ENCODE measurements around the gene MESD.

Gene MESD

GRCh38 chr15:80996247-80996646, 6.6 kb upstream of the MESD start:
- Histone ChIP-seq H3K9me3 (ENCODE audit: control insufficient read depth in 5 of 5, low read length in 5 of 5) (peaks cover 0 to 5% (median 3%) of the 10 kb centered on the region in 5 donors), H3K4me3 (ENCODE audit: low read depth in 1 of 5, low read length in 5 of 5) (no peak overlapping the region), H3K4me1 (ENCODE audit: control insufficient read depth in 5 of 5, insufficient read depth in 5 of 5, low read length in 5 of 5) (peaks cover under 1 to 29% (median 24%) of the 10 kb centered on the region in 5 donors), H3K27ac (ENCODE audit: low read depth, low read length) (no peak overlapping the region), H3K36me3 (ENCODE audit: control insufficient read depth in 5 of 5, insufficient read depth in 5 of 5, low read length in 5 of 5) (no peaks in the 10 kb centered on the region), H3K27me3 (ENCODE audit: control insufficient read depth in 5 of 5, insufficient read depth in 4 of 5, low read length in 5 of 5) (no peaks in the 10 kb centered on the region), H3K9ac (ENCODE audit: low read length in 5 of 5) (no peak overlapping the region)

- peaks cover 5 to 45% (median 43%) of the 10 kb centered on the region in 5 donors for H3K4me1 ChIP-seq (ENCODE audit: control insufficient read depth in 5 of 5, insufficient read depth in 5 of 5, low read length in 5 of 5)
- H3K36me3 ChIP-seq (ENCODE audit: control insufficient read depth in 5 of 5, insufficient read depth in 5 of 5, low read length in 5 of 5): no peaks in the 10 kb centered on the region
- peaks cover 0 to 5% (median 3%) of the 10 kb centered on the region in 5 donors for H3K9me3 ChIP-seq (ENCODE audit: control insufficient read depth in 5 of 5, low read length in 5 of 5)
- no peak overlapping the region for H3K4me3 ChIP-seq (ENCODE audit: low read depth in 1 of 5, low read length in 5 of 5)
- H3K9ac ChIP-seq (ENCODE audit: low read length in 5 of 5): no peak overlapping the region
- H3K27ac ChIP-seq (ENCODE audit: low read depth, low read length): no peak overlapping the region
- H3K27me3 ChIP-seq (ENCODE audit: control insufficient read depth in 5 of 5, insufficient read depth in 4 of 5, low read length in 5 of 5): no peaks in the 10 kb centered on the region
Measured at GRCh38 chr15:80992441-80992840, 2.8 kb upstream of the MESD start.

GRCh38 chr15:80992006-80992405, 2.4 kb upstream of the MESD start:
- Histone ChIP-seq H3K36me3 (ENCODE audit: control insufficient read depth in 5 of 5, insufficient read depth in 5 of 5, low read length in 5 of 5) (no peaks in the 10 kb centered on the region), H3K9me3 (ENCODE audit: control insufficient read depth in 5 of 5, low read length in 5 of 5) (peaks cover 0 to 5% (median 3%) of the 10 kb centered on the region in 5 donors)

GRCh38 chr15:80991421-80991820, 1.8 kb upstream of the MESD start:
- H3K4me1 ChIP-seq (ENCODE audit: control insufficient read depth in 5 of 5, insufficient read depth in 5 of 5, low read length in 5 of 5): peaks cover 5 to 47% (median 46%) of the 10 kb centered on the region in 5 donors
- H3K9me3 ChIP-seq (ENCODE audit: control insufficient read depth in 5 of 5, low read length in 5 of 5): peaks cover 0 to 3% (median 2%) of the 10 kb centered on the region in 5 donors
- H3K27me3 ChIP-seq (ENCODE audit: control insufficient read depth in 5 of 5, insufficient read depth in 4 of 5, low read length in 5 of 5): no peaks in the 10 kb centered on the region
- peak overlapping the region; percentile 99 for H3K27ac ChIP-seq (ENCODE audit: low read depth, low read length)
- H3K36me3 ChIP-seq (ENCODE audit: control insufficient read depth in 5 of 5, insufficient read depth in 5 of 5, low read length in 5 of 5): no peaks in the 10 kb centered on the region
- no peak overlapping the region for H3K9ac ChIP-seq (ENCODE audit: low read length in 5 of 5)
- no peak overlapping the region for H3K4me3 ChIP-seq (ENCODE audit: low read depth in 1 of 5, low read length in 5 of 5)

More at GRCh38 chr15:80992006-80992405, 2.4 kb upstream of the MESD start:
- no peak overlapping the region for H3K9ac ChIP-seq (ENCODE audit: low read length in 5 of 5)
- H3K4me3 ChIP-seq (ENCODE audit: low read depth in 1 of 5, low read length in 5 of 5): no peak overlapping the region
- peaks cover 5 to 45% (median 43%) of the 10 kb centered on the region in 5 donors for H3K4me1 ChIP-seq (ENCODE audit: control insufficient read depth in 5 of 5, insufficient read depth in 5 of 5, low read length in 5 of 5)
- H3K27me3 ChIP-seq (ENCODE audit: control insufficient read depth in 5 of 5, insufficient read depth in 4 of 5, low read length in 5 of 5): no peaks in the 10 kb centered on the region
- peak overlapping the region; percentile 99 for H3K27ac ChIP-seq (ENCODE audit: low read depth, low read length)

GRCh38 chr15:80990955-80991354, 1.3 kb upstream of the MESD start:
- H3K27ac ChIP-seq (ENCODE audit: low read depth, low read length): peak overlapping the region; percentile 99
- no peaks in the 10 kb centered on the region for H3K9me3 ChIP-seq (ENCODE audit: control insufficient read depth in 5 of 5, low read length in 5 of 5)
- no peaks in the 10 kb centered on the region for H3K27me3 ChIP-seq (ENCODE audit: control insufficient read depth in 5 of 5, insufficient read depth in 4 of 5, low read length in 5 of 5)
- peak overlapping the region in 1 of 5 donors; percentile 0 for H3K4me3 ChIP-seq (ENCODE audit: low read depth in 1 of 5, low read length in 5 of 5)
- peaks cover 0 to 4% (median 0%) of the 10 kb centered on the region in 5 donors for H3K36me3 ChIP-seq (ENCODE audit: control insufficient read depth in 5 of 5, insufficient read depth in 5 of 5, low read length in 5 of 5)
- H3K4me1 ChIP-seq (ENCODE audit: control insufficient read depth in 5 of 5, insufficient read depth in 5 of 5, low read length in 5 of 5): peaks cover 5 to 47% (median 46%) of the 10 kb centered on the region in 5 donors
- H3K9ac ChIP-seq (ENCODE audit: low read length in 5 of 5): peak overlapping the region in 1 of 5 donors; percentile 6

- Histone ChIP-seq H3K27me3 (ENCODE audit: control insufficient read depth in 5 of 5, insufficient read depth in 4 of 5, low read length in 5 of 5) (no peaks in the 10 kb centered on the region), H3K36me3 (ENCODE audit: control insufficient read depth in 5 of 5, insufficient read depth in 5 of 5, low read length in 5 of 5) (peaks cover 0 to 4% (median 0%) of the 10 kb centered on the region in 5 donors), H3K4me1 (ENCODE audit: control insufficient read depth in 5 of 5, insufficient read depth in 5 of 5, low read length in 5 of 5) (peaks cover 5 to 61% (median 53%) of the 10 kb centered on the region in 5 donors), H3K4me3 (ENCODE audit: low read depth in 1 of 5, low read length in 5 of 5) (peak overlapping the region; percentile 94 to 99 (median 95)), H3K27ac (ENCODE audit: low read depth, low read length) (peak overlapping the region; percentile 99), H3K9ac (ENCODE audit: low read length in 5 of 5) (peak overlapping the region; percentile 53 to 86 (median 73)), H3K9me3 (ENCODE audit: control insufficient read depth in 5 of 5, low read length in 5 of 5) (no peaks in the 10 kb centered on the region)
Measured at GRCh38 chr15:80989081-80989517, 520 bp downstream of the MESD start.

- Histone ChIP-seq H3K36me3 (ENCODE audit: control insufficient read depth in 5 of 5, insufficient read depth in 5 of 5, low read length in 5 of 5) (peaks cover 0 to 4% (median 0%) of the 10 kb centered on the region in 5 donors), H3K27ac (ENCODE audit: low read depth, low read length) (no peak overlapping the region), H3K27me3 (ENCODE audit: control insufficient read depth in 5 of 5, insufficient read depth in 4 of 5, low read length in 5 of 5) (no peaks in the 10 kb centered on the region), H3K9me3 (ENCODE audit: control insufficient read depth in 5 of 5, low read length in 5 of 5) (no peaks in the 10 kb centered on the region), H3K9ac (ENCODE audit: low read length in 5 of 5) (peak overlapping the region in 4 of 5 donors; percentile 13 to 86 (median 68)), H3K4me3 (ENCODE audit: low read depth in 1 of 5, low read length in 5 of 5) (peak overlapping the region; percentile 94 to 99 (median 95)), H3K4me1 (ENCODE audit: control insufficient read depth in 5 of 5, insufficient read depth in 5 of 5, low read length in 5 of 5) (peaks cover 5 to 61% (median 53%) of the 10 kb centered on the region in 5 donors)
Measured at GRCh38 chr15:80988148-80988796, 1.3 kb downstream of the MESD start.

GRCh38 chr15:80986487-80986886, 3.1 kb downstream of the MESD start:
- no peak overlapping the region for H3K9ac ChIP-seq (ENCODE audit: low read length in 5 of 5)
- H3K36me3 ChIP-seq (ENCODE audit: control insufficient read depth in 5 of 5, insufficient read depth in 5 of 5, low read length in 5 of 5): peaks cover 2 to 4% (median 3%) of the 10 kb centered on the region in 5 donors
- H3K27ac ChIP-seq (ENCODE audit: low read depth, low read length): no peak overlapping the region
- no peaks in the 10 kb centered on the region for H3K27me3 ChIP-seq (ENCODE audit: control insufficient read depth in 5 of 5, insufficient read depth in 4 of 5, low read length in 5 of 5)
- no peaks in the 10 kb centered on the region for H3K9me3 ChIP-seq (ENCODE audit: control insufficient read depth in 5 of 5, low read length in 5 of 5)
- H3K4me1 ChIP-seq (ENCODE audit: control insufficient read depth in 5 of 5, insufficient read depth in 5 of 5, low read length in 5 of 5): peaks cover 5 to 52% (median 45%) of the 10 kb centered on the region in 5 donors
- no peak overlapping the region for H3K4me3 ChIP-seq (ENCODE audit: low read depth in 1 of 5, low read length in 5 of 5)

- H3K4me1 ChIP-seq (ENCODE audit: control insufficient read depth in 5 of 5, insufficient read depth in 5 of 5, low read length in 5 of 5): peaks cover 3 to 46% (median 40%) of the 10 kb centered on the region in 5 donors
Measured at GRCh38 chr15:80985981-80986380, 3.6 kb downstream of the MESD start.

GRCh38 chr15:80984856-80985255, 4.8 kb downstream of the MESD start:
- H3K9ac ChIP-seq (ENCODE audit: low read length in 5 of 5): peak overlapping the region in 2 of 5 donors; percentile 13 to 14
- H3K4me1 ChIP-seq (ENCODE audit: control insufficient read depth in 5 of 5, insufficient read depth in 5 of 5, low read length in 5 of 5): peaks cover 3 to 35% (median 29%) of the 10 kb centered on the region in 5 donors
- peak overlapping the region; percentile 25 for H3K27ac ChIP-seq (ENCODE audit: low read depth, low read length)

More at GRCh38 chr15:80985981-80986380, 3.6 kb downstream of the MESD start:
- Histone ChIP-seq H3K9me3 (ENCODE audit: control insufficient read depth in 5 of 5, low read length in 5 of 5) (no peaks in the 10 kb centered on the region), H3K36me3 (ENCODE audit: control insufficient read depth in 5 of 5, insufficient read depth in 5 of 5, low read length in 5 of 5) (peaks cover 2 to 4% (median 3%) of the 10 kb centered on the region in 5 donors), H3K4me3 (ENCODE audit: low read depth in 1 of 5, low read length in 5 of 5) (no peak overlapping the region), H3K27me3 (ENCODE audit: control insufficient read depth in 5 of 5, insufficient read depth in 4 of 5, low read length in 5 of 5) (no peaks in the 10 kb centered on the region), H3K27ac (ENCODE audit: low read depth, low read length) (no peak overlapping the region), H3K9ac (ENCODE audit: low read length in 5 of 5) (no peak overlapping the region)

More at GRCh38 chr15:80984856-80985255, 4.8 kb downstream of the MESD start:
- Histone ChIP-seq H3K4me3 (ENCODE audit: low read depth in 1 of 5, low read length in 5 of 5) (no peak overlapping the region), H3K27me3 (ENCODE audit: control insufficient read depth in 5 of 5, insufficient read depth in 4 of 5, low read length in 5 of 5) (no peaks in the 10 kb centered on the region), H3K9me3 (ENCODE audit: control insufficient read depth in 5 of 5, low read length in 5 of 5) (no peaks in the 10 kb centered on the region), H3K36me3 (ENCODE audit: control insufficient read depth in 5 of 5, insufficient read depth in 5 of 5, low read length in 5 of 5) (peaks cover 4 to 11% (median 9%) of the 10 kb centered on the region in 5 donors)
